Ishikawa (cell line): Measurements from ENCODE around the gene AFMID.

Source experiments
- CEBPB ChIP-seq: IDR thresholded peaks from 2 replicates; pipeline ENCODE4 v1.6.1; 2012
- CREB1 ChIP-seq: IDR thresholded peaks from 2 replicates; pipeline ENCODE4 v1.6.1; 2012; ENCODE audit warnings: low read depth
- EGR1 ChIP-seq: IDR thresholded peaks from 2 replicates; pipeline ENCODE4 v1.6.1; 2012
- EP300 ChIP-seq: IDR thresholded peaks from 2 replicates; pipeline ENCODE4 v1.6.1; 2012; ENCODE audit warnings: borderline replicate concordance
- FOXM1 ChIP-seq: IDR thresholded peaks from 2 replicates; pipeline ENCODE4 v1.6.1; 2012; ENCODE audit warnings: low read depth, borderline replicate concordance
- NFIC ChIP-seq: IDR thresholded peaks from 2 replicates; pipeline ENCODE4 v1.6.1; 2012
- RAD21 ChIP-seq: IDR thresholded peaks from 2 replicates; pipeline ENCODE4 v1.6.1; 2012; ENCODE audit warnings: low read depth
- REST ChIP-seq: IDR thresholded peaks from 2 replicates; pipeline ENCODE4 v1.6.1; 2012; ENCODE audit warnings: low read depth, mild to moderate bottlenecking
- TAF1 ChIP-seq: IDR thresholded peaks from 2 replicates; pipeline ENCODE4 v1.6.1; 2012; ENCODE audit warnings: low read depth, mild to moderate bottlenecking
- TCF12 ChIP-seq: IDR thresholded peaks from 2 replicates; pipeline ENCODE4 v1.6.1; 2012; ENCODE audit warnings: low read depth
- TEAD4 ChIP-seq: IDR thresholded peaks from 2 replicates; pipeline ENCODE4 v1.6.1; 2012
- YY1 ChIP-seq: IDR thresholded peaks from 2 replicates; pipeline ENCODE4 v1.6.1; 2012; ENCODE audit warnings: low read depth
- ZBTB7A ChIP-seq: IDR thresholded peaks from 2 replicates; pipeline ENCODE4 v1.6.1; 2012; ENCODE audit warnings: low read depth
- TF ChIP-seq, protein P1 (sequence below): IDR thresholded peaks from 2 replicates; pipeline ENCODE4 v1.6.1; 2012
- TF ChIP-seq, protein P2 (sequence below): IDR thresholded peaks from 2 replicates; pipeline ENCODE4 v1.6.1; 2012

Gene AFMID

DNA sequence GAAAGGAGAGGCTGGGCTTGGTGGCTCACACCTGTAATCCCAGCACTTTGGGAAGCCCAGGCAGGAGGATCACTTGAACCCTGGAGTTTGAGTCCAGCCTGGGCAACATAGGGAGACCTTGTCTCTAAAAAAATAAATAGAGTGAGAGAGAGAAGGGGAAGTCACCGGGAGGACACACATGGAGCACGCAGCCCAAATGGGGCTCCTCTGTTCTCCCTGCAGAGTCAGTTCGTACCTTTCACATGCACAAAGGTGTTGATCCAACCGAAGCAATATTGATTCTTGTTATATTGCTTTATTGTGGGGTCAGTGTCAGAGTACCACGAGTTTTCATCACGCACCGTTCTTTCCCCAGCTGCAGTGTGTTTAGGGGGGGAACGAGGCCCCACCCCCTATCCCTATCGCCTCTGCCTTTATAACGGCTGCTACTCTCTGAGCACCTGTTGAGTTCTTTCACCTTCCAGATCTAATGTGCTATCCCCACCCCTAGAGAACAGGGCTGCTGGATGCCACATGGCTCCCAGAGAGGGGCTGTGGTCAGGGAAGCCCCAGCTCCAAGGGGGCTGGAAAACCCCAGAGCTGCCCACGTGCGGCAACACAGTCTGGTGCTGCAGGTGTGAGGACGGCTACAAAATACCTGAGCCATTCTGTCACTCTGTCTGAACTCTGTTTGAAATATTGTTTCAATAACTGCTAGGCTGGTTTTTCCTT is 43.2 kb downstream of the AFMID start:
- TF ChIP-seq CREB1, result no peak
- TF ChIP-seq, protein P1, sequence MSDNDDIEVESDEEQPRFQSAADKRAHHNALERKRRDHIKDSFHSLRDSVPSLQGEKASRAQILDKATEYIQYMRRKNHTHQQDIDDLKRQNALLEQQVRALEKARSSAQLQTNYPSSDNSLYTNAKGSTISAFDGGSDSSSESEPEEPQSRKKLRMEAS, result peak; percentile 56

GRCh38 chr17:78230996-78231935 is 44.1 kb downstream of the AFMID start, which contains the start of gene TMEM235:
Gene TMEM235, plus strand, starts transcription at chr17:78231631. Its CDS starts 393 bp downstream, at chr17:78232024.
- no peak for TF ChIP-seq YY1

GRCh38 chr17:78231991-78232858 is 45.1 kb downstream of the AFMID start:
- no peak for TF ChIP-seq REST
- no peak for TF ChIP-seq EGR1
- no peak for TF ChIP-seq NFIC
- no peak for TF ChIP-seq TEAD4
- no peak for TF ChIP-seq FOXM1
- TF ChIP-seq EP300, result no peak
- TF ChIP-seq TAF1, result no peak
- no peak for TF ChIP-seq CREB1
- TF ChIP-seq, protein P2, sequence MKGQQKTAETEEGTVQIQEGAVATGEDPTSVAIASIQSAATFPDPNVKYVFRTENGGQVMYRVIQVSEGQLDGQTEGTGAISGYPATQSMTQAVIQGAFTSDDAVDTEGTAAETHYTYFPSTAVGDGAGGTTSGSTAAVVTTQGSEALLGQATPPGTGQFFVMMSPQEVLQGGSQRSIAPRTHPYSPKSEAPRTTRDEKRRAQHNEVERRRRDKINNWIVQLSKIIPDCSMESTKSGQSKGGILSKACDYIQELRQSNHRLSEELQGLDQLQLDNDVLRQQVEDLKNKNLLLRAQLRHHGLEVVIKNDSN, result no peak
- TF ChIP-seq ZBTB7A, result no peak
- no peak for TF ChIP-seq TCF12
- no peak for TF ChIP-seq RAD21
- TF ChIP-seq, protein P1, result no peak

GRCh38 chr17:78232859-78233173 is 45.7 kb downstream of the AFMID start:
- TF ChIP-seq EP300 (no peak), NFIC (no peak), CREB1 (no peak), TEAD4 (no peak), EGR1 (no peak), RAD21 (no peak), YY1 (no peak), TCF12 (no peak), CEBPB (no peak), ZBTB7A (no peak), TAF1 (no peak), REST (no peak), FOXM1 (no peak)
- TF ChIP-seq, protein P2, result no peak
- TF ChIP-seq, protein P1, result no peak

- TF ChIP-seq YY1, result no peak
- TF ChIP-seq TAF1, result no peak
- no peak for TF ChIP-seq EGR1
- TF ChIP-seq RAD21, result no peak
- no peak for TF ChIP-seq FOXM1
- no peak for TF ChIP-seq TEAD4
- TF ChIP-seq REST, result no peak
- TF ChIP-seq, protein P1, result no peak
- no peak for TF ChIP-seq EP300
- no peak for TF ChIP-seq ZBTB7A
- no peak for TF ChIP-seq CREB1
- TF ChIP-seq CEBPB, result no peak
- no peak for TF ChIP-seq TCF12
- TF ChIP-seq, protein P2, result no peak
- no peak for TF ChIP-seq NFIC
Measured at GRCh38 chr17:78233678-78234077, 46.5 kb downstream of the AFMID start.
